GM19238 (cell line): ENCODE results near the gene EPN1.

Source experiments
- DNase-seq: peaks from one replicate; pipeline ENCODE4 v3.0.0; 2011; ENCODE audit warnings: low spot score; ENCODE audit not compliant: insufficient read length

EPN1 gene

DNA sequence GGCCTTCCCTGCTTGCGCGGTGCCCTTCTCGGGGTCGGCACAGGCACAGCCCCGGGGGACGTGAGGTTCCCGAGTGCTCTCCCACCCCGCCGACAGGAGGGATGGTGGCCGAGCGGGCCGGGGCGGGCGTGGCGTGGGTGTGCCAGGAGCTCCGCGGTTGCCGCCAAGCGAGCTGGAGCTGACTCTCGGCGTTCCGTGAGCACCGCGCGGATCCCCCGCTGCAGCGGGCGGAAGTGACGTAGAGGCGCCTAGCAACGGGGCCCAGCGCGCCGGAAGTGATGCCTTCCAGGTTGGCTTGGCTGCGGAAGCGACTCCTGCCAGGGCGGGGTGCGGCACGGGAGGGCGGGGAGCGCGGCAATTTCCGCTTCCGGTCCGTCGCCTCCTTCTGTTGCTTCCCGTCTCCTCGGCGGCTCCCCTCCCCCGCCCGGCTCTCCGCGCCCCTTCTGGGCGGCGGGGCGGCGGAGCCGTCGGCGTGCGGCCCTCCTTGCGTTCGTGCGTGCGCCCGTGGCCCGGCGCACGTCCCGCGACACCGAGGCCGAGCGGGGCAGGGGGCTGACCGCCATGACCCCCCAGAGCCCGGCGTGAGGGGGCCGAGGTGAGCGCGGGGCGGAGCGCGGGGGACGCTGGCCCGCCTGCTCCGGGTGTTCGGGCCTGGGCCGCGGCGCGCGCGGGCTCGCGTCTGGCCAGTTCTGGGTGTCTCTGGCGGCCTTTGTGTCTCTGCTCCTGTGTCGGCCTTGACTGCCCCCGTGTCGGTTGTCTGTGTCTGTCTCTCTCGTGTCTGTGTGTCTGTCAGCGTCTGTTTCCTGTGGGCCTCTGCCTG, at the start of gene EPN1:
TSS of gene EPN1 (plus strand) at position 386 of the 820 bp plus-strand sequence. CDS start 3,402 bp downstream, outside the sequence.
- peak; percentile 99 for DNase-seq

DNA sequence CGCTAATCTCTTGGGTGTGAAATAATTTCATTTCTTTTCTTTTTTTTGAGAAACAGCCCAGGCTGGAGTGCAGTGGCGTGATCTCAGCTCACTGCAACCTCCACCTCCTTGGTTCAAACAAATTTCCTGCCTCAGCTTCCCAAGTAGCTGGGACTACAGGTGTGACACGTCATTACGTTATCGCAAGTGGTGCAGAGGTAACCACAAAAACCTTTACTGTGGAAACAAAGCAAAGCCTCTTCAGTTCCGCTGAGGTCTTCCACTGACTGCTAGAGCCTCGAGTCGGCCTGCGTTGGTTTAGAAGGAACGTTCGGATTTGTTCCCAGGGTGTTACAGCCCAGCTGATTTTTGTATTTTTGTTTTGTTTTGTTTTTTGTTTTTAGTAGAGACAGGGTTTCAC, 48.7 kb upstream of the EPN1 start:
- no peak for DNase-seq

GRCh38 chr19:55632463-55632834, 42.6 kb upstream of the EPN1 start:
- DNase-seq, result no peak

- DNase-seq, result no peak
These were observed 41.2 kb upstream of the EPN1 start for GRCh38 chr19:55633861-55634260.

GRCh38 chr19:55635334-55635717, 39.7 kb upstream of the EPN1 start:
- DNase-seq, result no peak

DNA sequence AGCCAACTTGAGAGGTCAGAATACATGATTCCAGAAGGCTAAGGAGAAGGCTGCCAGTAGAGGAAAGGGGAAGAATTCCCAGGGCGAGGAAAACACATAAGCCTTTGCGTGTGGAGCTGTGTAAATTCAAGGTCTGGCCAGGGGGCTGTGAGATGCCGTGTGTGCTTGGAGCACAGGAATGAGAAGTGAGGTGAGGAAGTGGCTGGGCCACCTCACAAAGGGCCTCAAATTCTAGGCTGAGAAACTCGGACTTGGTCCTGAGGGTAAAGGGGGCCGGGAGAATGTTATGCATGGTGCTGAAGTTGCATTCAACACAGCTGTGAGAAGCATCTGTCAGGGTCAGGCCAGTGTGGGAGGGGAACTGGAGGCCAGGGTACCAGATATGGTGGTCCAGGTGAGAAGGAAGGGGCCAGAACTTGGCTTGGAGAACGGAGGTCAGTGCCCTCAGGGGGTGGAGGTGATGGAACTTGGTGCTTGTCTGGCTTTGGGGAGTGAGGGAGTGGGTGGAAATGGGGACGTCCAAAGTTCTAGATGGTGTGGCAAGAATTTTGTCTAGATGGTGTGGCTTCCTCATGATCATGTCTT, 39.1 kb upstream of the EPN1 start:
- no peak for DNase-seq

DNA sequence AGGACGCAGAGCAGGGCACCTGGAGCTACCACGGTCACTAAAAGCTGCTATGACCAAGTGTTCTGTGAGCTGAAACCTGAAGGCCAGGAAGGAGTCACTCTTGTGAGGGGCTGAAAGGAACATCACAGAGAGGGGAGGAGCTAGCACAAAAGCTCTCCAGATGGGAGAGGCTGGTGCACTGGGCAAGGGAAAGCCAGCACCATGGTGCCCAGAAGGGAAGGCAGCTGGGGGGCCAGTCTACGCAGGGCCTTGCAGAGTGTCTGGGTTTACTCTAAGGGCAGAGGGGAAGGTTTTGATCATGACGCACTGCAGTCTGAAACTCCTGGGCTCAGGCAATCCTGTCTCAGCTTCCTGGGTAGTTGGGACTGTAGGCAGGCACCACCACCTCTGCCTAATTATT, 38.3 kb upstream of the EPN1 start:
- DNase-seq, result no peak

- DNase-seq, result no peak
These were observed 37.5 kb upstream of the EPN1 start for GRCh38 chr19:55637534-55637933.

- DNase-seq, result no peak
These were observed 36.1 kb upstream of the EPN1 start for GRCh38 chr19:55638864-55639359.

DNA sequence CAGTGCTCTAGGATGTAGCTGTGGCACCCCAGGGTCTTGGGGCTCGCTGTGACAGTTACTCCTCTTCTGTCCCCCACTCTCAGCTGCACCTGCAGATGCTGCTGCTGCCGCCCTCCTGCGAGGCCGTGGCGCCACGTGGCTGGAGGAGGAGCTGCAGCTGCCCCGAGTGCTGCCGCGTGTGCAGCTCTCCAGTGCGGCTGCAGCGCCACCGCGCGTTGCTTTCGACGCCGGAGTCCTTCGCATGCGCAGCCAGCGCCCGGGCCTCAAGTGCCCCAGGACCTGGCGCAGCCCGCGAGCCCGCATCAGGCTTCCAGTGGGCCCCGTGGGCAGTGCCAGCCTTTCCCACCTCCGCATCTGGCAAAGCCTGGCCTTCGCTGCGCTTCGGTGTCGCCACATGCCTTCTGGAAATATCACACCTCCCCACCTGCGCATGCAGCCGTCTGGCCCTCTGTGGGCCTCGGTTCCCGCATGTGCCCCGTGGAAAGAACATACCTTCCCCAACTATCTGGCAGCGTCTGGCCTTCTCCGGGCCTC, 34.9 kb upstream of the EPN1 start:
- DNase-seq, result peak; percentile 56

- peak; percentile 72 for DNase-seq
These were observed 34.2 kb upstream of the EPN1 start, which contains the start of gene ZNF580 for GRCh38 chr19:55640577-55641425. TSS of gene ZNF580 (plus strand) at chr19:55641002. CDS start at chr19:55642509, 1,507 bp downstream.

GRCh38 chr19:55641426-55642152, 33.4 kb upstream of the EPN1 start:
- no peak for DNase-seq

GRCh38 chr19:55642153-55643002, 32.6 kb upstream of the EPN1 start:
- no peak for DNase-seq

DNA sequence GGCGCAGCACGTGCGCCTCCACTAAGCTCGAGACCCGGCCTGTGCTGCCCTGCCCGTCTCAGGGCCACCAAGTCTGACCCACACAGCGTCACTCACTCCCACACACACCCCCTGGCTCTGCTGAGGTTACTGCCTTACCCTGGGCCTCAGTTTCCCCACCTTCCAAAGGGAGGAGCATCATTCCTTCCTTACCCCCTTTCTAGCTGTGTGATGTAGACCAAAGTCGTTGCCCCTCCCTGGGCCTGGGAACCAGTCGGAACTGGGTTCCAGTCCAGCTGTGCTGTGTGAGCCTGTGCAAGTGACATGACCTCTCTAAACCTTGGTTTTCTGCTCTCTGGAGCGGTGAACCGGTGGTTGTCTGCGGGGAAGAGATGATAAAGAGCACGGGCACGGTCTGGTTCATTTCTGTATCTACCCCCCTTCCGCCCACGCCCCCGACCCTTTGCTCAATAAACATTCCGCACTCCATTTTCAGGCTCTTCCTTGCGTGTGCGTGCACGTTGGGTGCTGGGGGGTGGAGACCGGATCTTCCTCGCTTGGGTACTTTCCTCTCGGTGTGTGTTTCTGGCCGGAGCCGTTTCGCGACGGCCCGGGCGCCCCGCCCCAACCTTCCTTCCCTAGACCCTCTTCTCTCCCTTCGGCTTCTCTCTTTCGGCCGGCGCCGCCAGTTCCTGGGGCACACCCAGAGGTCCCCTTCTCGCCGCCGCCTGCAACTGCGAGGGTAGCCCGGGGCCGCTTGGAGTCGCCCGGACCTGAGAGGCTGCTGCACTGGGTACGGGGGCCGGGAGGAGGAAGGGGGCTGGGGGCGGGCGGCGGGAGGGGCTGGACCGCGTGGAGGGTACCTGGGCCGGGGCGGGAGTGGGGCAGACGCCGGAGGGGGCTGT, 31.8 kb upstream of the EPN1 start, which contains the start of gene ZNF581:
TSS of gene ZNF581 (plus strand) at position 647 of the 884 bp plus-strand sequence. CDS start 923 bp downstream, outside the sequence.
- peak; percentile 84 for DNase-seq

GRCh38 chr19:55643887-55644176, 31.2 kb upstream of the EPN1 start:
- no peak for DNase-seq

- DNase-seq, result no peak
These were observed 30.7 kb upstream of the EPN1 start for GRCh38 chr19:55644191-55644833.

DNA sequence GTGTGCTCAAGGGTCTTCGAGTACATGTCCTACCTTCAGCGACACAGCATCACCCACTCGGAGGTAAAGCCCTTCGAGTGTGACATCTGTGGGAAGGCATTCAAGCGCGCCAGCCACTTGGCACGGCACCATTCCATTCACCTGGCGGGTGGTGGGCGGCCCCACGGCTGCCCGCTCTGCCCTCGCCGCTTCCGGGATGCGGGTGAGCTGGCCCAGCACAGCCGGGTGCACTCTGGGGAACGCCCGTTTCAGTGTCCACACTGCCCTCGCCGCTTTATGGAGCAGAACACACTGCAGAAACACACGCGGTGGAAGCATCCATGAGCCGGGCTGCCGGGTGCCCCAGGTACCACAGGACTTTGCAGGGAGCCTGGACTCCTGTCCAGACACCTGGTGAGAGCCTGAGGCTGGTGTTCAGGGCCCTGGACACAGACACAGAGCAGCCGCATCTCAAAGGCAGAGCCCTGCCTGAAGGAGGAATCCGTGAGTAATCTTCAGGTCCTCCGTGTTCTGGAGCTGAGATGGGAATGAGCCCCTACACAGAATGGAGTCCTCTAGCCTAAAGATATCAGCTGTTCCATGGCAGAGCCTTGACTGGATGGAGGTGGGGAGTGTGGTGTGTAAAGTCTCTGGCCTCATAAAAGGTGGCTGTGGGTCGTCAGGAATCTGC, 30.0 kb upstream of the EPN1 start:
- no peak for DNase-seq

GRCh38 chr19:55645512-55645881, 29.5 kb upstream of the EPN1 start:
- DNase-seq, result no peak
